Activated T-helper 2 cell treated with anti-CD3 and anti-CD28 coated beads, Interferon-gamma antibody, Interleukin-2, Interleukin-4, amounts not matched to agents 10 μg/mL and 5 μg/mL and 100 μg/mL, durations not matched to agents 14 hours and 24 hours and 36 hours (primary cell): ENCODE data around the gene AK8. TPM values are rescaled to one million over a fixed set of nuclear protein-coding genes. Genes with fewer than 3 reads are reported as not detected.

Experiments used
- total RNA-seq: library from RNA; stranded (reverse); gene quantifications from 2 replicates; pipeline ENCODE4 v1.2.3, GENCODE V29; 2022

The AK8 gene
- total RNA-seq, 1 donor from 2014 or later = not detected

Other genes with a start within 250 kb of the AK8 start
- 24.7 and 25.7 TPM in 2 replicates for gene DDX31, start 208.3 kb downstream of the AK8 start, total RNA-seq
- 17.7 and 17.8 TPM in 2 replicates for gene GTF3C4, start 207.8 kb downstream of the AK8 start, total RNA-seq
- gene SPACA9, start 614 bp upstream of the AK8 start, total RNA-seq = 1.1 and 1.3 TPM in 2 replicates
- 29.1 and 29.8 TPM in 2 replicates for gene TSC1, start 66.3 kb upstream of the AK8 start, total RNA-seq
- not detected in 2 replicates for gene GFI1B, start 100.4 kb upstream of the AK8 start, total RNA-seq
- gene GTF3C5, start 152.7 kb upstream of the AK8 start, total RNA-seq = 81.6 and 89.7 TPM in 2 replicates
- gene CEL, start 183.7 kb upstream of the AK8 start, total RNA-seq = 2.0 and 2.1 TPM in 2 replicates
- gene RALGDS, start 243.0 kb upstream of the AK8 start, total RNA-seq = 78.8 and 85.8 TPM in 2 replicates